Cardiac fibroblast (primary cell): Measurements from ENCODE around the gene ROBO4.

Experiments
- DNase-seq, 2 donors: peaks; one replicate each; pipeline versions ENCODE4 v3.0.0 to v3.0.0-alpha.2; 2010; ENCODE audit warnings: low read depth in 2 of 2
- H3K4me3 ChIP-seq, 2 donors: replicated peaks in 1 of 2; 1 replicate in 1 of 2; 2 replicates in 1 of 2; pipeline ENCODE4 v1.5.1; 2011; ENCODE audit warnings: low read depth in 2 of 2, low read length in 2 of 2, mild to moderate bottlenecking in 2 of 2, moderate library complexity in 1 of 2
- TF ChIP-seq, protein P1 (sequence below): IDR thresholded peaks from one replicate; pipeline ENCODE4 v1.5.1; 2011; ENCODE audit warnings: low read depth, mild to moderate bottlenecking, low read length, inconsistent platforms

The ROBO4 gene

DNA sequence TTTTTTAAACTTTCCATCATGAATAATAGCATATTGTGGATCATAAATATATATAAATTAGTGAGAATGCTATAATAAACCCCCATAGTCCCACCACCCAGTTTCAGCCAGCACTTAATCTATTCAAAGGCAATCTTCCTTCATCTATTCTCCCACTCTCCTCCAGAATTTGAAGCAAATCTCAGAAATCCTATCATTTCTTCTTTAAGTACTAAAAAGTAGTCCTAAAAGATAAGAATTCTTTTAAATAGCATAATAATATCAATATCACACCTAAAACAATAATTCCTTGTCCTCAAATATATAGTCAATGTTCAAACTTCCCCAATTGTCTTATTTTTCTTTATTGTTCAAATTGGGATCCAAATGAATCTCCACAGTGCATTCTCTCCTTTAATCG, 57.0 kb downstream of the ROBO4 start:
- no peak overlapping the region for H3K4me3 ChIP-seq
- TF ChIP-seq, protein P1, sequence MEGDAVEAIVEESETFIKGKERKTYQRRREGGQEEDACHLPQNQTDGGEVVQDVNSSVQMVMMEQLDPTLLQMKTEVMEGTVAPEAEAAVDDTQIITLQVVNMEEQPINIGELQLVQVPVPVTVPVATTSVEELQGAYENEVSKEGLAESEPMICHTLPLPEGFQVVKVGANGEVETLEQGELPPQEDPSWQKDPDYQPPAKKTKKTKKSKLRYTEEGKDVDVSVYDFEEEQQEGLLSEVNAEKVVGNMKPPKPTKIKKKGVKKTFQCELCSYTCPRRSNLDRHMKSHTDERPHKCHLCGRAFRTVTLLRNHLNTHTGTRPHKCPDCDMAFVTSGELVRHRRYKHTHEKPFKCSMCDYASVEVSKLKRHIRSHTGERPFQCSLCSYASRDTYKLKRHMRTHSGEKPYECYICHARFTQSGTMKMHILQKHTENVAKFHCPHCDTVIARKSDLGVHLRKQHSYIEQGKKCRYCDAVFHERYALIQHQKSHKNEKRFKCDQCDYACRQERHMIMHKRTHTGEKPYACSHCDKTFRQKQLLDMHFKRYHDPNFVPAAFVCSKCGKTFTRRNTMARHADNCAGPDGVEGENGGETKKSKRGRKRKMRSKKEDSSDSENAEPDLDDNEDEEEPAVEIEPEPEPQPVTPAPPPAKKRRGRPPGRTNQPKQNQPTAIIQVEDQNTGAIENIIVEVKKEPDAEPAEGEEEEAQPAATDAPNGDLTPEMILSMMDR = no peak

DNA sequence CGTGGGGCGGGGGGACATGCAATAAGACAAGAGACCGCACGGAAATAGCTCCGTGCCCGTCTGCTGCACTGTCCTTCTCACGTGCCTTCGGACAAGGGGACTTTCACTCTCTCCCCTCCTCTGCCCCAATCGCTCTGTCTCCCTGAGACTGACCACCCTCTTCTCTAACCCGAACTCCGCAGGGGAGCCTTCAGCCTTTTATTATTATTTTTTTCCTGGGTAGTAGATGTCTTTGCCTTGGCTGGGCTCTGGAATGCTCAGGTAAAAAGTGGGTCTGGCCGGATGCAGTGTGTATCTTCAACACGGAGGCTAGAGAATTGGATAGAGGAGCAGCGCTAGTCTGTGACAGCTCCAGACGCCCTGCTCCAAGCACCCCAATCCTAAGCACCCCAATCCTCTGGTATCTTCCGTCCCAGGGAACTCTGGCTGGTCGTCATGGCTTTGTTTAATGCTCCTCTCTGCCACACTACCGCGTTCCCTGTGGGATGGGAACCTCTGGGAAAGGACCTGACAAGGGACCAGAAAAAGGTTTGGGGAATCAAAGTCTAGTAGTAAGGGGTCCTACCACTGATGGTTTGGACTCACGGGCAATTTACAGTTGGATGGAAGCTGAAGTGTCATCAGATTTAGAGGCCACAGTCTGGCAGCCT, 57.6 kb downstream of the ROBO4 start:
- H3K4me3 ChIP-seq = peak overlapping the region; percentile 4 to 38
- no peak for DNase-seq
- TF ChIP-seq, protein P1 = no peak

More for the DNA sequence above, 57.0 kb downstream of the ROBO4 start:
- no peak for DNase-seq

DNA sequence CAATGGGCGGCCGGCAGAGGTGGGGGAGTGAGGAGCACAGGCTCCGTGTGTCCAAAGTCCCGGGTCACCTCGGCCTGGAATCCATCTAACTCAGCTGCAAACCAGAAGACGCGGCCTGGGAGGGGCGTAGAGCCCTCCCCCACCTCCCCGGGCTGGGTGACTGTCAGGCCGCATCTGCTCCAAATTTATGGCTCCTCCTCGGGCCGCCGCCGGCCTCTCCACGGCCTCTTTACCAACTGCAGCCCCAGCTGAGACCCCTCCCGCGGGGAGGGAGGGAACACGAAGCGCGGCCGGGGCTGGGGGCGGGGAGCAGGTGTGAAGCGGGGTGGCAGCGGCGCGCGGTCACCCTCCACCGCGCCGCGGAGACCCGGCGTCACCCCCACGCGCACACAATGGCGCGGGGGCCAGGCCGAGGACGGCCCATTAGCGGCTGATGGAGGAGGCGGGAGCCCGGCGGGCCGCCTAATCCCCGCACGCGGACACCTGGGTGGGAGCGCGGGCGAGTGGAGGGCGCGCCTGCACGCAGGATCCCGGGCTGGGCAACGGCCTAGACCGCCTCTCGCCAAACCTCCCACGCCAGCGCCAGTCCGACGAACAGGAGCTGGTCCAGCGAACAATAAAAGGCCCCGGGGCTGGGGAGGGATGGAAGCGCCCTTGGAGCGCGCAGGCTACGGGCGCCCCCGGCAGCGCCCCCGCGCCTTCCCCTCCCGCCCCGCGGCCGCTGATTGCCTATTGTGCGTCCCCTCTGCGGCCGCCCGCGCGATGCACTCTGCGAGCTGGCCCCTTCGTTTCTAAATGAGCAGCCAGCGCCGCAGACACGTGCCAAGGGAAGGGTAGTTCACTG, 58.3 kb downstream of the ROBO4 start:
- no peak for DNase-seq
- H3K4me3 ChIP-seq = peak overlapping the region; percentile 18 to 38
- TF ChIP-seq, protein P1 = no peak

DNA sequence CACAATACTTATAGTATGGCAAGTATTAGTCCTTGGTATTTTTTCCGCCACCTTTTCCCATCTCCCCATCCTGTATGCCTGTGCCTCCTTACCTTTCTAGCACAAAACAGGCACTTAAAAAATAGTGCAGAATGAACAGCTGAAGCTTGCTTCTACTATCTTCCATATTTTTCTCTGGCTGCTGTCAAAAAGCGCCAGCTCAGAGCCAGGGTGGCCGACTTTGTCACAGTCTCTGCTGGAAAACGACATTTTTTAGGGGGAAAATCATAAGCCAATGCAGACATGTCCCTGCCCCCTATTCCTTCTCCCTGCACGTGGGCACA, 58.9 kb downstream of the ROBO4 start:
- H3K4me3 ChIP-seq = no peak overlapping the region
- no peak for DNase-seq
- TF ChIP-seq, protein P1 = no peak

DNA sequence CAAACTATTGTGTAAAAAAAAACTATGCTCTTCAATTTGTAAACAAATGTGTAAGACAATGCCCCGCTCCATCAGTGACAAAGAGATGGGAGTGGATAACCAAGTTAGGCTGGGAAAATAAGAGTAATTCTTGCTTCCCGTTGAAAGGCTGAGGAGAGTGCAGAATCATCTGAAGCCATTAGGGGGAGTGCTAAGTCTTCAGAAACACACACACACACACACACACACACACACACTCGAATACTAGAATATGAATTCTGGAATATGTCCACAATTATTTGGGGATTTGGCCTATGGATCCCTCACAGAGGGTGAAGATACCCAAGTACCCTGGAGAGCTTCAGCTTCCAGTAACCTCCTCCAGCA, 60.2 kb downstream of the ROBO4 start:
- no peak overlapping the region for H3K4me3 ChIP-seq
- peak; percentile 93 to 94 for DNase-seq
- TF ChIP-seq, protein P1 = peak; percentile 64

DNA sequence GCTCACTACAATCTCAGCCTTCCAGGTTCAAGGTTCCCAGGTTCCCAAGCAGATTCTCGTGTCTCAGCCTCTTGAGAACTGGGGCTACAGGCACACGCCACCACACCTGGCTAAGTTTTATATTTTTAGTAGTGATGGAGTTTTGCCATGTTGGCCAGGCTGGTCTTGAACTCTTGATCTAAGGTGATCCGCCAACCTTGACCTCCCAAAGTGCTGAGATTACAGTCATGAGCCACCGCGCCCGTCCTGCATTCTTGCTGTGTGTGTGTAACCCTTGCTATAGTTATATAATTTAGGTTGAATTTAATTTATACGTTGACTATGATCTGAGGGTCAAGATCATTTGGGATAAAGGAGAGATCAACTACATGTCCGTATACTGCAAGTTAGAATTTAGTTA, 61.7 kb downstream of the ROBO4 start:
- DNase-seq = no peak
- TF ChIP-seq, protein P1 = no peak
- H3K4me3 ChIP-seq = no peak overlapping the region
